GM21528 (cell line): ENCODE results near the gene SPATA20.

Source experiments
- ATAC-seq: cut with Tn5 transposase; IDR thresholded peaks from one replicate; pipeline ENCODE4 v1.9.1; 2021; ENCODE audit warnings: mild to moderate bottlenecking, moderate library complexity; ENCODE audit not compliant: unreplicated experiment, low FRiP score

SPATA20 gene

DNA sequence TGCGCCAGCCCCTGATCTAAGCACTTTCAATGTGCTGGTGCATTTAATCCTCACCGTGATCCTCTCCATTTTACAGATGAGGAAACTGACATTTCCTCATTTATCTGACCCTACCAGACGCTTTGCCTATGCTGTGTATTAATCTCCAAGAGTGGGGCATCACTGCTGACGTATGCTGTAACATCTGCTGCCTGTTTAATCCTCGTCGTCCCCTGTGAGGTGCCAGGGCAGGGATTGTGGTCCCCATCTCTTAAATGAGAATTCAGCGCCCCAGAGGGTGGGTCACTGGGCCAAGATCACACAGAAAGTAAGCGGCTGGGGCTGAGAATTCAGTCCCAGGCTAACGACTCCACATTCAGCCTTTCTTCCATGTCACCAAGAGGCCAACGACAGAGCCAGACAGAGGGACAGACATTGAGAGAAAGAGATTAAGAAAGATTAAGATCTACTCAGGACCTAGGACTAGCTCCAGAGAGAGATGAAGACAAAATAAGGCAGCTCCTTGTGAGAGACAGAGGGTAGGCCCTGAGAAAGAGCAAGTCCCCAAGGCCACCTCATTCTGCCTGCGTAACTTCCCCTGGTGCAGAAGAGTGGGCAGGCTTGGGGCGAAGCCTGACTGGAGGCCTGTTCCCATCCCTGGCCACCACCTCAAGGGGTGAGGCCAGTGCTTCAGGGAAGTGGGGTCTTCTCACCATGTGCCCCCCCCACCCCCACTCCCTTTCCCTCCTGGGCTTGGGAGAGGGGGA lies 27.1 kb downstream of the SPATA20 start:
- ATAC-seq: no peak

DNA sequence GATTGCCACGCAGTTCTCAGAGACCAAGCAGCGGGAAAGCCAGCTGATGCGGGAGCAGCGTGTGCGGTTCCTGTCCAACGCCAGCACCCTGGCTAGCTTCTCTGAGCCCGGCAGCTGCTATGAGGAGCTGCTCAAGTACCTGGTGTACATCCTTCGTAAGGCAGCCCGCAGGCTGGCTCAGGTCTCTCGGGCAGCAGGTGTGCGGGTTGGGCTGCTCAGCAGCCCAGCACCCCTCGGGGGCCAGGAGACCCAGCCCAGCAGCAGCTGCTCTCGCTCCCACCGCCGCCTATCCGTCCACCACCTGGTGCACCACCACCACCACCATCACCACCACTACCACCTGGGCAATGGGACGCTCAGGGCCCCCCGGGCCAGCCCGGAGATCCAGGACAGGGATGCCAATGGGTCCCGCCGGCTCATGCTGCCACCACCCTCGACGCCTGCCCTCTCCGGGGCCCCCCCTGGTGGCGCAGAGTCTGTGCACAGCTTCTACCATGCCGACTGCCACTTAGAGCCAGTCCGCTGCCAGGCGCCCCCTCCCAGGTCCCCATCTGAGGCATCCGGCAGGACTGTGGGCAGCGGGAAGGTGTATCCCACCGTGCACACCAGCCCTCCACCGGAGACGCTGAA lies 28.7 kb downstream of the SPATA20 start:
- ATAC-seq: no peak

DNA sequence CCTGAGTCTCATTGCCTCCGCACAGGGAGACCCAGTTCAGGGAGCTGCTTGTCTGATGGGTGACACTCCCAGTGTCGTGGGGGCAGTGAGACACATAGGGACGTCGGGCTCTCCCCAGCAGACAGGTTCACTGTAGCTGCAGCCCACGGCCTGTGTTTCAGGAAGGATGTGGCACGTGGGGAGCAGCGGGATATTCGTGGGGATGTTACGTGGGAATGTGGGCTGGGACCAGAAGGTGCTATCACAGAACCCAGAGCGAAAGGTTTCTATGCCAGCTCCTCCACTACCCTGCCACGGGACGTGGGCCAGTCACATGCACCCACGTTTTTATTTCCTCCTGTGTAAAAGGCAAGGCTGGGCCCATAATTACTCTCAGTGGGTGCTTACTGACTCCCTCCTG lies 29.9 kb downstream of the SPATA20 start:
- no peak for ATAC-seq

DNA sequence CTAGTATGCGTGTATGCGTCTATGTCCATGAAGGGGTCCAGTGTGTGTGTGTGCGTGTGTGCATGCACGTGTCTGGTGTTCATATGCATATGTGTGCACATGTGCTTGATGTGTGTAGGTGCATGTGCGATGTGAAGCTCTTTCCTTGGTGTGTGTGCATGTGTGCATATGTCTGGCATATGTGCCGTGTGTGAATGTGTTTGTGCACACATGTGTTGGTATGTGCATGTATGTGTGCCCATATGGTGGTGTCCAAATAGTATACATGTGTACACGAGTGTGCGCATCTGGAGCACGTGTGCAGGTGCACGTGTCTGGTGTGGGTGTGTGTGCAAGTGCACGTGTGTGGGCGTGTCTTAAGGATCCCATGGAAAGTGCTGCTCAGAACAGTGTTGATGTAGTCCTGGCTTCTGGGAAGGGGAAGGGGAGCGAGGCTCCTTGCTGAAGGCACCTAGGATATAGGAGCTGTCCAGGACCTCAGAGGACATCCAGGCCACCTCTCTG lies 30.5 kb downstream of the SPATA20 start:
- ATAC-seq: no peak

DNA sequence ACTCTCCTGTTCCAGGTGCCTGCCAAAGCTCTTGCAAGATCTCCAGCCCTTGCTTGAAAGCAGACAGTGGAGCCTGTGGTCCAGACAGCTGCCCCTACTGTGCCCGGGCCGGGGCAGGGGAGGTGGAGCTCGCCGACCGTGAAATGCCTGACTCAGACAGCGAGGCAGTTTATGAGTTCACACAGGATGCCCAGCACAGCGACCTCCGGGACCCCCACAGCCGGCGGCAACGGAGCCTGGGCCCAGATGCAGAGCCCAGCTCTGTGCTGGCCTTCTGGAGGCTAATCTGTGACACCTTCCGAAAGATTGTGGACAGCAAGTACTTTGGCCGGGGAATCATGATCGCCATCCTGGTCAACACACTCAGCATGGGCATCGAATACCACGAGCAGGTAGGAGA lies 31.2 kb downstream of the SPATA20 start:
- no peak for ATAC-seq

DNA sequence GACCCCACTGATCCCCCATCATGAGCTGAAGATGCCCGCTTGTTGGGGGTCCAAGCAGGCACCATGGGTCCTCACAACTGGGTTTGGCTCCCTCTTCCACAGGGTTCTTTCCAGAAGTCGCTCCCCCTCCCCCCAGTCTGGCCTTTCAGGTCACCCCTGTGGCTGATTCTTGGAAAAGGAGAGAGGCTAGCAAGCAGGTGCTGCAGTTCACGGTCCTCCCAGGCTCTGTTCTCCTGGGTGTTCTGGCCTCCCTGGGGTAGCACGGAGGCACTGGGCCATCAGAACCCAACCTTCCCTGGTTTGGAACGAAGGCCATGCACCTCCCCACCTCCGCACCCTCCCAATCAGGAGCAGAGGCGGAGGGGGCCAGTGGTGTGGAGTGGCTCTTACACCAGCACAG lies 32.4 kb downstream of the SPATA20 start:
- ATAC-seq: no peak

DNA sequence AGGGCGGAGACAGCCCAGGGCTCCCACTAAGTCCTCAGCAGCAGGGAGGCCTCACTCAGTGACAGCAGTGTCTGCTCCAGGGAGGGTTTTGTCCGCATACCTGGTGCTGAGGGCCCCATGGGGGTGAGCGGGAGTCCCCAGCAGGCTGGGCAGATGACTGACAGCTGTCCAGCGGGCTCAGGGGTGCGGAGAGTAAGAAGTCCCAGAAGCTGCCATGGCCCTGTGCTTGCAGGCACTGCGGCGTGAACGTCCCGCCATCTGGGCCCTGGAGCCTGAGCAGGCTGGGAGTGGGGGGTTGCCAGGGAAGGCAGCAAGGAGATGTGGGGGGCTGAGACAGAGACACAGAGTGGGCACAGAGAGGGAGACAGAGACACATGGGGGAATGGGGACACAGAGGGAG lies 33.7 kb downstream of the SPATA20 start:
- ATAC-seq: no peak

DNA sequence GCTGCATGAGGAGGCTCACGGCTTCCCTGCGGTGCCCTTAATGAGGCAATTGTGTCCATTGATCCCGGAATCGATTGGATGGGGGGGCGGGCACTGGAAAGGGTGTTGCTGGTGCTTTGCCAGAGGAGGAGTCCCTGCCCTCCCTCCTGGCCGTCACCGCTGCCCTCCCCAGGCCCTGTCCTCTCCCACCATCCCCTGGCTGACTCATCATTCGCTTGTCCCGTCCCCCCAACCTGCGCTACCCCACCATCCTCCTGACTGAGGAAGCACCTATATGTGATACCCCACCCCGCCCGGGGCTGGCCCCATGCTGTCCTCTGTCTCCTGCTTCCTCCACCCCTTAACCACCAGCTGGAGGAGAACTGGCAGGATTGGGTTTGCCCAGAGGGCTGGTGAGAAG lies 34.3 kb downstream of the SPATA20 start:
- ATAC-seq: no peak

DNA sequence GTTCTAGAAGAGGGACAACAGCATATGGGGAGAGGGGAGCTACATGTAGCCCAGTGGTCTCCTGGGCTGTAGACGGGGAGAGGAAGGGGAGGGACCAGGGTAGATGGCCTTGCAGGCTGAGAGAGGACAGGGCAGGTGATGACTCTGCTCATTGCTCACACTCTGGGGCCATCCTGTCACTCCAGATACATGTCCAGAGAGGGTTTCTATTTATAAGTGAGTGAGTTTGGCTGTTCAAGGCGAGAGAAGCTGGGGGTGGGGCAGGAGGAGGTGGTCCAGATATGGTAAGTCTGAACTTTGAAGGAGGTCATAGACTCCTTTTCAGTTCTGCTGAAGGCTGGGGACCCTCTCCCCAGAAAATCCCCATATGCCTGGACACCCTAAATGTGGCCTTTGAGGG lies 35.8 kb downstream of the SPATA20 start:
- no peak for ATAC-seq

DNA sequence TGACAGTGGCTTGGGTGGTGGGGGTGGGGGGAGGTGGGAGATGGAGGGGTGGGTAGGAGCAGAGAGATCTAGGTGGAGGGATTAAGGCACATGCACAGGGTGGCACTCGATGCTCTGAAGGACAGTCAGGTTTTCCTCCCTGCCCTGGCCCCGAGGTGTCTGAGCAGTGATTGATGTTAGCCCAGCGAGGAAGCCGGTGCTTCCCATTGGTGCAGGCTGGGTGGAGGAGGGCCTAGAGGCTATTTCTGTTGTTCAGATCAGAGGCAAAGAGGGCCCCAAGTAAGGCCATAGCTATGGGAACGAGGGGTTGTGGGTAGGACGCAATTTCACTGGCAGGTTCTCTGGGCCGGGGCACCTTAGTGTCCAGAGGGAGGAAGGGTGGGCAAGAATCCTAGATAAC lies 36.7 kb downstream of the SPATA20 start:
- no peak for ATAC-seq

DNA sequence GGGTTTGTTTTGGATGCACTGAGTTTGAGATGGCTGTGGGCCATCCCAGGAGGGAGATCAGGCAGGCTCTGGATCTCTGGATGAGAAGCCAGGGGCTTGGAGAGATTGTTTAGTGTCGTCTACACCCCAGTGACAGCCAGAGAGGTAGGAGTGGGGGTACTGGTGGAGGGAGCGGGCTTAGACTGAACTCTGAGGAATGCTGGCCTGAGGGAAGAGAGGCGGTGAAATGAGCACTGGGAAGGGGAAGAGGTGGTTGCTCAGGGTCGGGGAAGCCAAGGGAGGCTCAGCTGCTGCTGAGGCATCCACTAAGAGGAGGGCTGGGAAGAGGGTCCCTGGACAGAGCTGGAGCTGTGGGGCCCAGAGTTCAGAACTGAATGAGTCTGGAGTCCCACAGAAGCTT lies 37.1 kb downstream of the SPATA20 start:
- ATAC-seq: no peak

DNA sequence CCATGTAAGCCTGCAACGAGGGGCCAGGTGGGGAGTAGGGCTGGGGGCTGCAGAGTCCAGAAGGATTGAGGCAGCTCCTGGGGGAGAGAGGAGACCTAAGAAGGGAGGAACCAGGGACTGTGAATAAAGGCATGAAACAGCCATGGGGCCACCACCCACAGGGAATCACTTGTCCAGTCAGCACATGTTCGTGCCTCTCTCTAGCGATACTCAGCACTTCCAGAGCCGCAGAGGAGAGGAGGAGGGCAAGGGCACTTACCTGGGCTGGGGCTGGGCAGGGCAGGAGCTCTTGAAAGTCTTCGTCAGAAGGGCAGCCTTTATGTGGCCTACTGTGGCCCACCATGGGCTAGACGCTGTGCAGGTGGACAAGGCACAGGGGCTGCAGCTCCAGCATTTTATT lies 37.8 kb downstream of the SPATA20 start:
- ATAC-seq: no peak

DNA sequence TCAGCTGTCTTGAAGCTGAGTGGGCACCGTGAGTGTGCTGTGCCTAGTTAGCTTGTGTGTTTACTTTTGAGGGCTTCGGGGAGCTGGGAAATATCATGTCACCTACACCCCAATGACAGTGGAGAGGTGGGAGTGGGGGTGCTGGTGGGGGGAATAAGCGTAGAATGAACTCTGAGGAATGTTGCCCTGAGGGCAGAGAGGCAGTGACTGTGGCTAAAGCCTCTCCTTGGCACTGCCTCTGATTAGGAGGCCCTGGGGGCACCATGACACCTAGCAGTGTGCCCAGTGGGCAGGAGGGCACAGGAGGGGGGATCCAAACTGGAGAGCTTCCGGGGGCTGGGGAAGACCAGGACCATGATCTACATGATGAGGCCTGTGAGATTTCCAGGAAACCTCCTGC lies 38.4 kb downstream of the SPATA20 start:
- ATAC-seq: no peak

DNA sequence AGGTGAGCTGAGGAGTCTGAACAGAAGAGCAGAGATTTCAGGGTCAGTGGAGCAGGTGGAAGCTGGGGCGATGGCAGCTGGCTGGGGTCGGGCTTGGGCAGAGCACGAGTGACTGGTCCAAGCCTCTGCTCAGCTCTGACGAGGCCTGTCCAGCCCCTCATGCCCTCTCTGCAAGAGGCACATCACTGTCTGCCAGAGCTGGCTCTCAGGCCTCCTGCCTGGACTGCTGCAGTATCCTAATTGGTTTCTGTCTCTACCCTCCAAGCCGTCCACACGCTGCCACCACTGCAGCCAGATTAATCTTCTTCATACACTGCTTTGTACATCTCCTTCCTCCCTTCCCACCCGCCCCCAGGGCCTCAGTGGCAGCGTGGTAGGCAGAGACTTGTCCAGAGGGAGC lies 38.9 kb downstream of the SPATA20 start:
- no peak for ATAC-seq

DNA sequence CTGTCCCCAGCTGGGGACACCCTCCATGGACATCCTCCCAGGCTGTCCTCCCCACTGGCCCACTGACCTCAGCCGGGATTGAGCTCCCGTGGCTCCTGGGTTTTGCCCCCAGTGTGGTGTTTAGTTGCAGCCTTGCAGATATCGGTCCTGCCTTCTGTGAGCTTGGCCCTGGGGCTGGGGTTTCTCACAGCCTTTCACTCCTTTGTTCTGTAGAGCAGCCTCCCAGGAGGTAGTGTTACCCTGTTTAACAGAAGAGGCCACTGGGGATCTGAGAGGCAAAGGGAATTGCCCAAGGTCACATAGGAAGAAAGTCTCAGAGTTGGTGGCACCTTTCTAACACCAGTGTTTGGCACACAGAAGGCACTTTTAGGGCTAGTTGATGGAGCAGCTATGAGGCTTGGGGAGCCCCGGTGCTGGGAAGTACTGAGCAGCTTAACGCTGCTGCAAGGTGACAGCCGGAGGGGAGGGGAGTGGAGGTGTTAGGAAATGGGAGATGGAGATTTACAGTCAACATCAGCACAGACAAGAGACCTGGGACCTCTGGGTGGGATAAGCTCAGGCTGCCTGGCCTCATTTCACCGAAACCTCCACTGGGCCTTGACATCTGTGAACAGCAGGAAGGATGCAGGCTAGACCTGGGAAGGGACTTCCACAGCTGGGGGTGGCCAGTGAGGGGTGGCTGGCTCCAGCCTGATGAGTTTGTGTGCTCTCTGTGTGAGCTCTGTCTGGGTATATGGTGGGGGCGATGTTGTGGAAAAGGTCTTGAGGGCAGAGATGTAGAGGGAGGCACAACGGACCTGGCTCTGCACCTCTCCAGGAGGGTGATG lies 39.7 kb downstream of the SPATA20 start:
- ATAC-seq: no peak

DNA sequence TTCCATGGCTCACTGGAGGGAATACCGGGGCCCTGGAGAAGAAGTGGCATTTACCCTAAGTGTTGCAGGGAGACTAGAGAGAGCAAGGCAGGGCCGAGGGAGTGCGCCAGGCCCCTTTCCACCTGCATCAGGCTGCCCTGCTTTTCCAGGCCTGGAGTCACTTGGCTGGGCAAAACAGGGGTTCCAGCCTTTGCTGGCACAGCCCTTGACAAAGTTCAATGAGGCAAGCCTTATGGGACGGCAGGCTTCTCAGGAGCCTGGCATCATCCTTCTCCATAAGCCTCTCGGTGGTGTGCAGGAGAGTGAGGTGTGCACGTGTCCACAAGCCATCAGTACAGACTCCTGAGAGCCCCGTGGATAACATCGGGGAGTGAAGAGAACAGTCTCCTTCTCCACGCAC lies 40.6 kb downstream of the SPATA20 start:
- no peak for ATAC-seq

DNA sequence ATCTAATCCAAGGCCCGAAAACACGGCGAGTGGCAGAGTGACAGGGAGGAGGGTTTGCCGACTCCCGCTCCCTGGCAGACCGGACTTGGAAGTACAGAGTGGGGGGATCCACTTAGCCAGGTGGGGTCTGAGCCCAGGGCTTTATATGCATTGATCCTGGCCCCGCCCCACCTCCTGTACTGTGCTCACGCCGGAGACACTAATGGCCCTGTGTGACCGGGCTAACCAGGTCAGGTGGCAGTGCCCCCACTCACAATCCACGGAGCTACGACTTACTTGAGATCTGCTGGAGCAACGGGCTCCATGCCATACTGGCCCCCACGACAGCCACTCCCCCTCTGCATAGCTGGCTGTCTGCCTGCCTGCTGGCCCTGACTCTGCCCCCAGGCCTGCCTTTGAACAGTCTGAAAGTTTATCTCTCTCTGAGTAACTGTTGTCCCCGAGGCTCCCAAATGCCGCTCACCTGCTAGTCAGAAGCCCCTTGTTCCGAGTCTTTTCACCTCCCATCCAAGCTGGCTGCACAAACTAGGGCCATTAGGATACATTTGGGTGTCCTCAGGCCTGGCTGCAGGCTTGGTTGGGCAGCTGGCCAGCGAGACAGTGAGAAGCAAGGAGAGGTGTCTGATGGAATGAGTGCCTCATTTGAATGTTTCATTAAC lies 41.5 kb downstream of the SPATA20 start:
- no peak for ATAC-seq

DNA sequence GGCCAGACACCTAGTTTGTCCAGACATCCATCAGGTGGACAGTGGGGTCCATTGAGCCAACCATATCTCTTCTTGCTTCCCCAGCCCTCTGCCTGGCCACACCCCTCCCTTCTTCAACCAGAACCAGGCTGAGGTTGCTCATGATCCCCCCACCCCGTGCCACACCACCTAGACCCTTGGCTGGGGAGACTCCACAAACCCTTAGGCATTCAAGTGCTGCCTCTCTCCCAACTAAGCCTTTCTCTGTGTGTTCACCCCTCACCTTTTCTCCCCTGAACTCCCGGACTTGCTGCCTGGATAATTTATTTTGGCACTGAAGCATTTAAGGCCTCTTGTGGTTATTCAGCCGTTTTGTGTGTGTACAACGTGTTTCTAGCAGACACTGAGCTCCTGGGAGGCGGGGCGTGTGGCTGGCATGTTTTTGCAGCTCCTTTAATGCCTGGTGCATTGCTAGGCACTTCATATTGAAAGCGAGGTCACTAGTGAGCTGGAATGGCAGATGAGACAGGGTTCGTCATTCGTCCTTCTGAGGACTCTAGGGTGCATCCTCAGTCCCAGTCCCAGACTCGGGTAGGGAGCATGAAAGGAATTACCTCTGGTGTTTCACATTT lies 42.2 kb downstream of the SPATA20 start:
- ATAC-seq: no peak

DNA sequence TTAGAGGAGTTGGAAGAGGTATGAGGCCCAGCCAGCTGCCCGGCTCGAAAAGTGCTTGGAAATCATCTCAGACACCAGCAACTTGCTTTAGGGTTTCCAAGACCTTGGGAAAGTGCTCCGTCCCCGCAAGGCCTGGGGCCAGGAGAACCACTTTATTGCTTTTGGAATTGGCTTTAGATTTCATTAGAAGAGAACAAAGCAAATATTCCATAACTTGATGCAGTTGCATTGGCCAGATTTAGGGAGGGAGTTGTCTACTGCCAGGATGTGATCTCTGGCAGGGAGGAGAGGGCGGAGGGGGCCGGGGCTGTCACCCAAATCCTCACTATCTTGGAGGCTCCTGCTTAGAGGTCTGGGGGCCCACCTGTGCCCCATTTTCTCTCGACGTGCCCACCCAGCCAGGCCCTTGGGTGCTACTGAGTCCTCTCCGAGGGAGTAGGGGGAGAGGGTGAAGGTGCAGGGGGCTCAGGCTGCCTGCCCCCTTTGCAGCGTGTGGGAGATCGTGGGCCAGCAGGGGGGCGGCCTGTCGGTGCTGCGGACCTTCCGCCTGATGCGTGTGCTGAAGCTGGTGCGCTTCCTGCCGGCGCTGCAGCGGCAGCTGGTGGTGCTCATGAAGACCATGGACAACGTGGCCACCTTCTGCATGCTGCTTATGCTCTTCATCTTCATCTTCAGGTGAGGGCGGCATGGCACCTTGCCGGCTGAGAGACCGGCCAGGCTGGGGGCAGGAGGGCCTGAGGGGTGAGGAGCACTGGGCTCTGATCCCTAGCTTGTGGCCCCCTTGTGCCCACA lies 44.2 kb downstream of the SPATA20 start:
- ATAC-seq: no peak

DNA sequence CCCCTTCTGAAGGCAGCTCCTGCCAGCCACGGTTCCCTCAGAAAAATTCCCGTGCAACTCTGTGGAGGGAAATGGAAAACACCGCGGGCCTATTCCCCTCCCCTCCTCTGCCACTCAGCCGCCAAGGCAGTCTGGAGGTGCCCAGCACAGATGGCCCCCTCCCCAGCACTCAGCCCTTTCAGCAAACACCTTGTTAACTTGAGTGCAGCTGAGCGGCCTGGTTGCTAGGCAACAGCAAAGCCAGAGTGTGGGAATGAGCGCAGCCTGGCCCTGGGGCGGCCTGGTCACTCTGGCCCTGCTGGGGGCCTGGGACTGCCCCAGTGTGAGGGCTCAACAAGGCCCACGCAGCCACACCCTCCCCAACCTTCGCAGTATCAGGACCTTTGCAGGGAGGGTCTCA lies 46.3 kb downstream of the SPATA20 start:
- no peak for ATAC-seq
